IMR-90 (cell line): ENCODE data around the gene CDH12. TPM values are rescaled to one million over a fixed set of nuclear protein-coding genes. Genes with fewer than 3 reads are reported as not detected.

Experiments used
- ATAC-seq: fragments of 200-7000 bp; cut with Tn5 transposase; 2 replicates; pipeline ENCODE4 v1.9.1; 2020; ENCODE audit warnings: low read depth, mild to moderate bottlenecking, moderate library complexity
- BruUV-seq: library from RNA; stranded (reverse); fragments of 400-500 nt; replicated peaks from 2 replicates; lab custom pipeline; 2021; lab: Mats Ljungman, UMichigan
- CTCF ChIA-PET: fragments of 300-600 bp; formaldehyde crosslinking; extraction: SDS; loops from one replicate; lab custom pipeline; 2021; ENCODE audit warnings: antibody characterized with exemption; lab: Yijun Ruan, JAX
- POLR2A ChIA-PET: fragments of 300-600 bp; sonication (Branson Sonifier 250); formaldehyde crosslinking; loops from one replicate; lab custom pipeline; 2022; ENCODE audit warnings: antibody characterized with exemption; ENCODE audit not compliant: unreplicated experiment; lab: Charles Lee
- DNase-seq: peaks from one replicate; pipeline ENCODE4 v3.0.0; 2013
- H2AFZ ChIP-seq: replicated peaks from 2 replicates; pipeline ENCODE3; 2013; ENCODE audit warnings: low read length, mild to moderate bottlenecking; ENCODE audit not compliant: poor library complexity
- H2AK5ac ChIP-seq: 2 replicates; pipeline ENCODE4 v1.6.1; 2013; ENCODE audit warnings: low read depth, low read length, inconsistent platforms
- H2AK9ac ChIP-seq: replicated peaks from 2 replicates; pipeline ENCODE3; 2013; ENCODE audit warnings: mild to moderate bottlenecking, low read depth, low read length, moderate library complexity; ENCODE audit not compliant: poor library complexity
- H2BK120ac ChIP-seq: 2 replicates; pipeline ENCODE4 v1.6.1; 2013; ENCODE audit warnings: low read depth, low read length, inconsistent platforms
- H2BK15ac ChIP-seq: 3 replicates; pipeline ENCODE4 v1.6.1; 2013; ENCODE audit warnings: low read depth, low read length, inconsistent platforms
- H2BK20ac ChIP-seq: 2 replicates; pipeline ENCODE4 v1.6.1; 2013; ENCODE audit warnings: low read depth, mild to moderate bottlenecking, inconsistent platforms, low read length, moderate library complexity
- H2BK5ac ChIP-seq: 2 replicates; pipeline ENCODE4 v1.6.1; 2013; ENCODE audit warnings: mild to moderate bottlenecking, low read depth, low read length, inconsistent platforms; ENCODE audit not compliant: poor library complexity, severe bottlenecking
- H3K14ac ChIP-seq: replicated peaks from 2 replicates; pipeline ENCODE4 v1.6.1; 2013; ENCODE audit warnings: low read depth, low read length, inconsistent platforms
- H3K18ac ChIP-seq: 2 replicates; pipeline ENCODE4 v1.6.1; 2013; ENCODE audit warnings: low read depth, low read length, control low read depth
- H3K23ac ChIP-seq: 2 replicates; pipeline ENCODE4 v1.6.1; 2013; ENCODE audit warnings: low read depth, low read length, inconsistent platforms
- H3K27ac ChIP-seq: 2 replicates; pipeline ENCODE4 v1.5.1; 2013; ENCODE audit warnings: mild to moderate bottlenecking, control low read depth, low read length; ENCODE audit not compliant: insufficient read depth
- H3K27me3 ChIP-seq: 2 replicates; pipeline ENCODE4 v1.6.1; 2013; ENCODE audit warnings: low read length; ENCODE audit not compliant: control insufficient read depth, insufficient read depth
- H3K36me3 ChIP-seq: 2 replicates; pipeline ENCODE4 v1.6.1; 2013; ENCODE audit warnings: low read length, mixed read lengths; ENCODE audit not compliant: control insufficient read depth, insufficient read depth
- H3K4ac ChIP-seq: 2 replicates; pipeline ENCODE4 v1.6.1; 2013; ENCODE audit warnings: low read depth, low read length, inconsistent platforms
- H3K4me1 ChIP-seq: 2 replicates; pipeline ENCODE4 v1.6.1; 2013; ENCODE audit warnings: low read length, mixed read lengths; ENCODE audit not compliant: control insufficient read depth, insufficient read depth
- H3K4me2 ChIP-seq: 2 replicates; pipeline ENCODE4 v1.6.1; 2013; ENCODE audit warnings: low read depth, mild to moderate bottlenecking, control low read depth, low read length, moderate library complexity
- H3K4me3 ChIP-seq: 2 replicates; pipeline ENCODE4 v1.5.1; 2013; ENCODE audit warnings: low read depth, mild to moderate bottlenecking, control low read depth, low read length, moderate library complexity; ENCODE audit not compliant: insufficient read depth
- H3K56ac ChIP-seq: 2 replicates; pipeline ENCODE4 v1.6.1; 2013; ENCODE audit warnings: low read length, inconsistent platforms; ENCODE audit not compliant: insufficient read depth; ENCODE audit errors: extremely low read depth
- H3K79me1 ChIP-seq, 2 experiments: 2 replicates each; pipeline ENCODE4 v1.6.1; 2013; ENCODE audit warnings: low read length in 2 of 2, inconsistent platforms in 1 of 2, low read depth in 1 of 2
- H3K9ac ChIP-seq: 2 replicates; pipeline ENCODE4 v1.6.1; 2013; ENCODE audit warnings: low read depth, low read length, control low read depth
- H3K9me1 ChIP-seq: 2 replicates; pipeline ENCODE4 v1.6.1; 2013; ENCODE audit warnings: low read length, inconsistent platforms; ENCODE audit not compliant: insufficient read depth
- H3K9me3 ChIP-seq: 2 replicates; pipeline ENCODE4 v1.6.1; 2013; ENCODE audit warnings: low read length; ENCODE audit not compliant: control insufficient read depth, insufficient read depth
- H4K20me1 ChIP-seq: 2 replicates; pipeline ENCODE4 v1.6.1; 2013; ENCODE audit warnings: low read length, inconsistent platforms; ENCODE audit not compliant: insufficient read depth
- H4K5ac ChIP-seq: 2 replicates; pipeline ENCODE4 v1.6.1; 2013; ENCODE audit warnings: mild to moderate bottlenecking, low read depth, low read length, control low read depth
- H4K8ac ChIP-seq, 2 experiments: 2 replicates each; pipeline ENCODE4 v1.6.1; 2013; ENCODE audit warnings: low read depth in 2 of 2, low read length in 2 of 2, control low read depth in 1 of 2, inconsistent platforms in 1 of 2
- H4K91ac ChIP-seq: 2 replicates; pipeline ENCODE4 v1.6.1; 2013; ENCODE audit warnings: low read depth, low read length, inconsistent platforms; ENCODE audit not compliant: insufficient read depth
- BHLHE40 ChIP-seq: fragments of 150-350 bp; IDR thresholded peaks from 2 replicates; pipeline ENCODE4 v1.6.1; 2016; ENCODE audit warnings: mild to moderate bottlenecking, low read depth, low read length
- CEBPB ChIP-seq: IDR thresholded peaks from 2 replicates; pipeline ENCODE4 v1.6.1; 2012; ENCODE audit warnings: low read depth, low read length, improper control_type of control experiment
- CHD1 ChIP-seq: IDR thresholded peaks from 2 replicates; pipeline ENCODE4 v1.6.1; 2012; ENCODE audit warnings: low read depth, low read length, improper control_type of control experiment
- CTCF ChIP-seq: conservative IDR thresholded peaks from 2 replicates; pipeline ENCODE4 v1.5.1; 2012; ENCODE audit warnings: mild to moderate bottlenecking, low read depth, low read length, improper control_type of control experiment
- ELK1 ChIP-seq: fragments of 150-350 bp; IDR thresholded peaks from 2 replicates; pipeline ENCODE4 v1.6.1; 2016; ENCODE audit warnings: low read depth, mild to moderate bottlenecking, low read length, moderate library complexity, borderline replicate concordance
- FOS ChIP-seq: fragments of 150-350 bp; IDR thresholded peaks from 2 replicates; pipeline ENCODE4 v1.6.1; 2016; ENCODE audit warnings: low read depth, low read length
- MAFK ChIP-seq: IDR thresholded peaks from 2 replicates; pipeline ENCODE4 v1.6.1; 2012; ENCODE audit warnings: low read depth, low read length, improper control_type of control experiment
- MAZ ChIP-seq: IDR thresholded peaks from 2 replicates; pipeline ENCODE4 v1.6.1; 2012; ENCODE audit warnings: low read depth, mild to moderate bottlenecking, low read length, improper control_type of control experiment, moderate library complexity, borderline replicate concordance
- MXI1 ChIP-seq: IDR thresholded peaks from 2 replicates; pipeline ENCODE4 v1.6.1; 2012; ENCODE audit warnings: low read depth, mild to moderate bottlenecking, low read length, moderate library complexity, borderline replicate concordance
- NFE2L2 ChIP-seq: fragments of 150-350 bp; IDR thresholded peaks from 2 replicates; pipeline ENCODE4 v1.6.1; 2016; ENCODE audit warnings: low read depth, mild to moderate bottlenecking, low read length
- POLR2A ChIP-seq: IDR thresholded peaks from 2 replicates; pipeline ENCODE4 v1.6.1; 2012; ENCODE audit warnings: mild to moderate bottlenecking, low read depth, low read length
- RAD21 ChIP-seq: IDR thresholded peaks from 2 replicates; pipeline ENCODE4 v1.6.1; 2012; ENCODE audit warnings: low read length, improper control_type of control experiment
- RCOR1 ChIP-seq: IDR thresholded peaks from 2 replicates; pipeline ENCODE4 v1.6.1; 2012; ENCODE audit warnings: mild to moderate bottlenecking, low read length, improper control_type of control experiment; ENCODE audit not compliant: insufficient replicate concordance
- RFX5 ChIP-seq: IDR thresholded peaks from 2 replicates; pipeline ENCODE4 v1.8.0; 2012; ENCODE audit warnings: low read depth, mild to moderate bottlenecking, low read length, moderate library complexity
- SMC3 ChIP-seq: fragments of 150-350 bp; IDR thresholded peaks from 2 replicates; pipeline ENCODE4 v1.6.1; 2016; ENCODE audit warnings: low read depth, mild to moderate bottlenecking, antibody characterized with exemption, low read length, moderate library complexity
- WGBS, 2 experiments: methylation state at CpG; one replicate each; pipeline versions ENCODE4 v1.1.5 to v1.1.7; 2013; ENCODE audit warnings: missing lambda C conversion rate in 2 of 2; ENCODE audit not compliant: insufficient read length in 1 of 2; ENCODE audit errors: extremely low coverage in 2 of 2; 5-methylcytosine and 5-hydroxymethylcytosine counted together
- dilution Hi-C: fragments of 300-500 bp; cut with HindIII; formaldehyde crosslinking; loops from one replicate; pipeline ENCODE4 v1.14.3; 2018; ENCODE audit warnings: low sequenced_read_pairs; ENCODE audit not compliant: unreplicated experiment
- in situ Hi-C: fragments of 300-500 bp; cut with MboI; formaldehyde crosslinking; loops from 3 replicates; pipeline ENCODE4 v1.14.3; 2019; ENCODE audit warnings: low sequenced_read_pairs, inconsistent platforms, mixed read lengths
- intact Hi-C: fragments of 100-400 bp; cut with micrococcal nuclease; formaldehyde crosslinking; loops from 2 replicates; pipeline ENCODE4 v1.10.0; 2022
- polyA plus RNA-seq, 3 experiments: library from polyadenylated mRNA; depleted of rRNA; stranded (reverse); fragments of >200 nt; gene quantifications; 2 replicates each; pipeline ENCODE4 v1.2.3, GENCODE V29; 2012; ENCODE audit warnings: low replicate concordance in 1 of 3
- total RNA-seq: library from RNA; depleted of rRNA; stranded (reverse); fragments of >200 nt; gene quantifications from 2 replicates; pipeline ENCODE4 v1.2.3, GENCODE V29; 2012
- TF ChIP-seq, protein P1 (sequence below): fragments of 150-350 bp; IDR thresholded peaks from 2 replicates; pipeline ENCODE4 v1.6.1; 2017; ENCODE audit warnings: mild to moderate bottlenecking, antibody characterized with exemption, low read length, low read depth

Gene CDH12
- total and polyA plus RNA-seq, 2 of the 4 experiments (the other 2 are of a cell fraction) = not detected

- Histone ChIP-seq H2AK9ac (no peak overlapping the region), H2BK5ac (no peak overlapping the region), H4K5ac (no peak overlapping the region), H3K27me3 (no peaks in the 10 kb centered on the region), H4K20me1 (no peaks in the 10 kb centered on the region), H3K4me2 (no peak overlapping the region), H2BK120ac (no peak overlapping the region), H4K91ac (no peak overlapping the region), H3K79me1 (no peaks in the 10 kb centered on the region), H2AFZ (no peak overlapping the region), H3K4ac (no peak overlapping the region), H3K9me1 (no peaks in the 10 kb centered on the region), H3K18ac (no peak overlapping the region), H3K27ac (no peak overlapping the region), H2BK20ac (no peak overlapping the region), H4K8ac (no peak overlapping the region), H3K23ac (no peak overlapping the region), H3K4me3 (no peak overlapping the region), H3K14ac (no peak overlapping the region), H3K56ac (no peak overlapping the region), H3K36me3 (no peaks in the 10 kb centered on the region), H2BK15ac (no peak overlapping the region), H3K4me1 (no peaks in the 10 kb centered on the region), H3K9ac (no peak overlapping the region), H3K9me3 (no peaks in the 10 kb centered on the region), H2AK5ac (no peak overlapping the region)
- dilution Hi-C loops = no loop called here
- in situ Hi-C loops = no loop called here
- DNase-seq (no peak), ATAC-seq (no peak)
- TF ChIP-seq BHLHE40 = no peak
- TF ChIP-seq MXI1 = no peak
- no peak for TF ChIP-seq RFX5
- no peak for TF ChIP-seq POLR2A
- TF ChIP-seq RAD21 = no peak
- TF ChIP-seq ELK1 = no peak
- TF ChIP-seq RCOR1 = no peak
- TF ChIP-seq NFE2L2 = no peak
- TF ChIP-seq CTCF = no peak
- TF ChIP-seq CHD1 = no peak
- TF ChIP-seq, protein P1, sequence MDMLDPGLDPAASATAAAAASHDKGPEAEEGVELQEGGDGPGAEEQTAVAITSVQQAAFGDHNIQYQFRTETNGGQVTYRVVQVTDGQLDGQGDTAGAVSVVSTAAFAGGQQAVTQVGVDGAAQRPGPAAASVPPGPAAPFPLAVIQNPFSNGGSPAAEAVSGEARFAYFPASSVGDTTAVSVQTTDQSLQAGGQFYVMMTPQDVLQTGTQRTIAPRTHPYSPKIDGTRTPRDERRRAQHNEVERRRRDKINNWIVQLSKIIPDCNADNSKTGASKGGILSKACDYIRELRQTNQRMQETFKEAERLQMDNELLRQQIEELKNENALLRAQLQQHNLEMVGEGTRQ = no peak
- no peak for TF ChIP-seq CEBPB
- no peak for TF ChIP-seq MAZ
- no peak for TF ChIP-seq SMC3
- no peak for TF ChIP-seq MAFK
- TF ChIP-seq FOS = no peak
- no CpG with 5 or more reads among the region's 3 CpGs for WGBS, 2 experiments
- BruUV-seq = no TSS peak
- POLR2A ChIA-PET = no interaction called here
- CTCF ChIA-PET = no interaction called here
- intact Hi-C loops = no loop called here
These were observed 996.2 kb downstream of the CDH12 start for GRCh38 chr5:21856987-21857386.
